Tibial artery (tissue), 4 donors: ENCODE results near the gene SIDT2.
A peak's percentile ranks its signal among the peaks of the same experiment; 100 is the strongest.

Experiments
- DNase-seq, 2 donors: peaks; one replicate each; pipeline ENCODE4 v3.0.0-alpha.2; 2019
- H3K27ac ChIP-seq, 2 donors: fragments of 200-600 bp; sonication (generic) in 1 of 2; 1 replicate in 1 of 2; 2 replicates in 1 of 2; pipeline ENCODE4 v1.5.1; 2018 to 2019; ENCODE audit warnings: mild to moderate bottlenecking in 1 of 2
- H3K27me3 ChIP-seq, 2 donors: fragments of 200-600 bp; sonication (generic) in 1 of 2; one replicate each; pipeline versions ENCODE4 v1.5.1 to v1.6.0; 2016 to 2019
- H3K36me3 ChIP-seq, 3 donors: fragments of 200-600 bp; sonication (generic) in 2 of 3; one replicate each; pipeline ENCODE4 v1.5.1; 2016 to 2019; ENCODE audit warnings: mild to moderate bottlenecking in 2 of 3
- H3K4me1 ChIP-seq, 4 donors: fragments of 200-600 bp; sonication (generic) in 2 of 4; 1 replicate in 3 of 4; 2 replicates in 1 of 4; pipeline ENCODE4 v1.5.1; 2016 to 2019
- H3K4me3 ChIP-seq, 2 donors: fragments of 200-600 bp; sonication (generic) in 1 of 2; 1 replicate in 1 of 2; 2 replicates in 1 of 2; pipeline ENCODE4 v1.5.1; 2018 to 2019; ENCODE audit warnings: mild to moderate bottlenecking in 2 of 2
- H3K9me3 ChIP-seq, 3 donors: fragments of 200-600 bp; sonication (generic) in 1 of 3; one replicate each; pipeline ENCODE4 v1.5.1; 2016 to 2019
- intact Hi-C: fragments of 100-400 bp; cut with DNase I; formaldehyde crosslinking; loops from one replicate; pipeline ENCODE4 v1.15.0; 2023; ENCODE audit warnings: low total_unique reads
- TF ChIP-seq, protein P1 (sequence below), 2 experiments: fragments of 200-600 bp in 1 of 2; fragments of 450-650 bp in 1 of 2; IDR thresholded peaks; one replicate each; pipeline ENCODE4 v1.5.1; 2017 to 2019; ENCODE audit warnings: antibody characterized with exemption in 2 of 2, mild to moderate bottlenecking in 1 of 2, moderate library complexity in 1 of 2

Gene SIDT2

DNA sequence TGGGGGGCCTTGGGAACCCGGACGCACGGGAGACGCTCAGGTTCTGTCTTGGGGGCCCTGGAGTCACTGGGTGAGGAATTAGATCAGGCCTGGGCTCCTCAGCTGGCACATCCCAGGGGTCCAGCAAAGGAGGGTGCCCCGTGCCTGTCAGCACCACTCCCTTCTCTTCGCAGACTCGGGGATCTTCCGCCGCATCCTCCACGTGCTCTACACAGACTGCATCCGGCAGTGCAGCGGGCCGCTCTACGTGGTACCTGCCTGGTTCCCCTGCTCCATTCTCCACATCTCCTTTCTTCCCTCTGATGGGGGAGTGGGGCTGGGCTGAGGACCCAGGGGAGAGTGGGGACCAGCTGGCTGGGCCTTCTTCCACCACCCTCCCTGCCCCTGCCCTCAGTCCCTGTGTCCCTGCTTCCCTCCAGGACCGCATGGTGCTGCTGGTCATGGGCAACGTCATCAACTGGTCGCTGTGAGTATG is 13.9 kb downstream of the SIDT2 start:
- peak; percentile 16 to 58 for DNase-seq
- no peaks in the 10 kb centered on the region for H3K9me3 ChIP-seq
- no peak overlapping the region for H3K4me3 ChIP-seq
- intact Hi-C loops: loop anchor here (5.0 kb wide), 1 partner anchor 40 kb away; the partner anchor contains the start of genes PCSK7 and RNF214
- H3K4me1 ChIP-seq: peaks cover 0 to 5% (median 4%) of the 10 kb centered on the region in 4 donors
- TF ChIP-seq, protein P1, sequence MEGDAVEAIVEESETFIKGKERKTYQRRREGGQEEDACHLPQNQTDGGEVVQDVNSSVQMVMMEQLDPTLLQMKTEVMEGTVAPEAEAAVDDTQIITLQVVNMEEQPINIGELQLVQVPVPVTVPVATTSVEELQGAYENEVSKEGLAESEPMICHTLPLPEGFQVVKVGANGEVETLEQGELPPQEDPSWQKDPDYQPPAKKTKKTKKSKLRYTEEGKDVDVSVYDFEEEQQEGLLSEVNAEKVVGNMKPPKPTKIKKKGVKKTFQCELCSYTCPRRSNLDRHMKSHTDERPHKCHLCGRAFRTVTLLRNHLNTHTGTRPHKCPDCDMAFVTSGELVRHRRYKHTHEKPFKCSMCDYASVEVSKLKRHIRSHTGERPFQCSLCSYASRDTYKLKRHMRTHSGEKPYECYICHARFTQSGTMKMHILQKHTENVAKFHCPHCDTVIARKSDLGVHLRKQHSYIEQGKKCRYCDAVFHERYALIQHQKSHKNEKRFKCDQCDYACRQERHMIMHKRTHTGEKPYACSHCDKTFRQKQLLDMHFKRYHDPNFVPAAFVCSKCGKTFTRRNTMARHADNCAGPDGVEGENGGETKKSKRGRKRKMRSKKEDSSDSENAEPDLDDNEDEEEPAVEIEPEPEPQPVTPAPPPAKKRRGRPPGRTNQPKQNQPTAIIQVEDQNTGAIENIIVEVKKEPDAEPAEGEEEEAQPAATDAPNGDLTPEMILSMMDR (IDR thresholded peaks at IDR 0.05): no peak
- H3K36me3 ChIP-seq: peaks cover 38 to 93% (median 84%) of the 10 kb centered on the region in 3 donors
- no peaks in the 10 kb centered on the region for H3K27me3 ChIP-seq
- H3K27ac ChIP-seq: no peak overlapping the region

DNA sequence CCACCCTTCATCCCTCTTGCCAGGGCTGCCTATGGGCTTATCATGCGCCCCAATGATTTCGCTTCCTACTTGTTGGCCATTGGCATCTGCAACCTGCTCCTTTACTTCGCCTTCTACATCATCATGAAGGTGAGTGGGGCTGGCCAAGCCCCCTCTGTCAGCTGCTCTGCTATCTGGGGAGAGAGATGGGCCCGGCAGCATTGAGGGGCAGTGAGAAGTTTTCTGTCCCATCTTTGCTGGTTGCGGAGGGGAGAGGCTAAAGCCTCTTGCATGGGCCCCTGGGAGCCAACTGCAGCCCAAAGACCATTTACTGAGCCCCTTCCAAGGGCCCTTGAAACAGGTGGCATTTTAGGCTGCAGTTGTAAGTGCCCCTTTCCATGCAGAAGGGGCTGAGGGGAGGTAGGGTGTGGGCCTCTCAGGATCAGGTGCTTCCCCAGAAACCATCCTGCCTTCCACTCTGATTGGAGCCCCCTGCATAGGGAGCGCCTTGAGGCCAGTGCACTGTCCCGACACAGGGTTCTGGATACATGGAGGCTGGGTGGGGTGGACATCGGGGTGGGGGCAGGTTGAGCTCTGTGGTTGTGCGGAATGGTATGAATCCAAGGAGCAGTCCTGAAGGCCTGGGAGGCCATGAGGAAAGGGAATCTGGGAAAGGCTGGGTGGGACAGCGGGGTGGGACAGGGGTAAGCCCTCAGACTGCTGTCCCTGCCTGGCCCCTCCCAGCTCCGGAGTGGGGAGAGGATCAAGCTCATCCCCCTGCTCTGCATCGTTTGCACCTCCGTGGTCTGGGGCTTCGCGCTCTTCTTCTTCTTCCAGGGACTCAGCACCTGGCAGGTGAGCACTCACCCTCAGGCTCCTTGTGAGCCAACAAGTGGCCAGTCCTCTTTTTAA is 14.8 kb downstream of the SIDT2 start:
- intact Hi-C loops: loop anchor here (5.0 kb wide), 1 partner anchor 39 kb away; the partner anchor contains the start of genes PCSK7 and RNF214
- TF ChIP-seq, protein P1 (IDR thresholded peaks at IDR 0.05): no peak
- Histone ChIP-seq H3K27ac (no peak overlapping the region), H3K36me3 (peaks cover 38 to 84% (median 75%) of the 10 kb centered on the region in 3 donors), H3K9me3 (no peaks in the 10 kb centered on the region), H3K4me3 (no peak overlapping the region), H3K4me1 (peaks cover 0 to 15% (median 12%) of the 10 kb centered on the region in 4 donors), H3K27me3 (no peaks in the 10 kb centered on the region)
- peak in 1 of 2 donors; percentile 51 for DNase-seq

DNA sequence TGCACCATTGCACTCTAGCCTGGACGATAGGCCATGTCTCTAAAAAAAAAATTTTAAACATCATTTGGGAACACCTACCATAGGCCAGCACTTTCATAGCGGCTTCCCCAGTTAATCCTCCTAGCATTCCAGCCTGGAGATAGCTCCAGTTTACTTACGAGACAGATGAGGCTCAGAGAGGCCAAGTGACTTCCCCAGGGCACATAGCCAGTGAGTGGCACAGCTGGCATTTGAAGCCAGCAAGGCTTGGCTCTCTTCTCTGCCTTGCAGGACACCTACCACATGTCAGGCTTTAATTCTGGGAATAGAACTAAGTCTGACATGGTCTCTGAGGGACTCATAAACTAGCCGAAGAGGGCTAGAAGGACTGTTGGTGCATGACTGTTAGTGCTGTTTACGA is 15.7 kb downstream of the SIDT2 start:
- TF ChIP-seq, protein P1 (IDR thresholded peaks at IDR 0.05): no peak
- intact Hi-C loops: loop anchor here (5.0 kb wide), 1 partner anchor 38 kb away; the partner anchor contains the start of genes PCSK7 and RNF214
- Histone ChIP-seq H3K36me3 (peaks cover 29 to 75% (median 66%) of the 10 kb centered on the region in 3 donors), H3K27me3 (no peaks in the 10 kb centered on the region), H3K9me3 (no peaks in the 10 kb centered on the region), H3K4me1 (peaks cover 0 to 20% (median 16%) of the 10 kb centered on the region in 4 donors), H3K4me3 (no peak overlapping the region), H3K27ac (no peak overlapping the region)
- no peak for DNase-seq

DNA sequence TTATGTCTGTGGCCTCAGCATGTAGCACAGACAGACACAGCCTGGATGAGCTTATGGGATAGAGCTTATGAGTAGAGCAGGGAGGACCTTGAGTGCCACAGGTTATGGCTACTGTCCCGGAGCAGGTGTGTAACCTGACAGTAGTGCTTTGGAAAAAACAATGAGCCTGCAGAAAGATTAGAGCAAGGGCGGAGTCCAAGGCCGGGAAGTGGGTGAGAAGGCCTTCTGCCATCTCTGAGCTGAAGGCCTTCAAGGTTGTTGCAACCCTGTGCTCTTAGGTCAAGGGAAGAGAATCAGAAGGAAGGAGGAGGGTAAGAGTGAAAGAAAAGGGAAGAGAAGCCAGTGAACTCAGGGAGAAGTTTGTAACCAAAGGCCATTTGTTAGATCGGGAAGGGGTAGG is 16.7 kb downstream of the SIDT2 start:
- H3K27me3 ChIP-seq: no peaks in the 10 kb centered on the region
- no peak overlapping the region for H3K27ac ChIP-seq
- H3K4me1 ChIP-seq: peaks cover 0 to 20% (median 16%) of the 10 kb centered on the region in 4 donors
- H3K4me3 ChIP-seq: no peak overlapping the region
- no peaks in the 10 kb centered on the region for H3K9me3 ChIP-seq
- intact Hi-C loops: no loop called here
- H3K36me3 ChIP-seq: peaks cover 30 to 75% (median 56%) of the 10 kb centered on the region in 3 donors
- TF ChIP-seq, protein P1 (IDR thresholded peaks at IDR 0.05): no peak
- no peak for DNase-seq

DNA sequence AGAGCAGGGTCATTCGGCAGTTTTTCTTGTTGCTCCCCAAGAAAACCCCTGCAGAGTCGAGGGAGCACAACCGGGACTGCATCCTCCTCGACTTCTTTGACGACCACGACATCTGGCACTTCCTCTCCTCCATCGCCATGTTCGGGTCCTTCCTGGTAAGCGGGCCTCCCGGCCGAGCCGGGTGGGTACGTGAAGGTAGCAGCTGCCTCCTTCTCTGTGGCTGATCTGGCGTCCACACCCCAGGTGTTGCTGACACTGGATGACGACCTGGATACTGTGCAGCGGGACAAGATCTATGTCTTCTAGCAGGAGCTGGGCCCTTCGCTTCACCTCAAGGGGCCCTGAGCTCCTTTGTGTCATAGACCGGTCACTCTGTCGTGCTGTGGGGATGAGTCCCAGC is 17.2 kb downstream of the SIDT2 start:
- Histone ChIP-seq H3K27ac (no peak overlapping the region), H3K9me3 (no peaks in the 10 kb centered on the region), H3K36me3 (peaks cover 30 to 75% (median 51%) of the 10 kb centered on the region in 3 donors), H3K4me1 (peaks cover 0 to 20% (median 16%) of the 10 kb centered on the region in 4 donors), H3K4me3 (no peak overlapping the region), H3K27me3 (no peaks in the 10 kb centered on the region)
- DNase-seq: no peak
- intact Hi-C loops: no loop called here
- TF ChIP-seq, protein P1 (IDR thresholded peaks at IDR 0.05): no peak
